Thoracic aorta (tissue), 2 donors: ENCODE measurements around the gene CD226. TPM values are rescaled to one million over a fixed set of nuclear protein-coding genes. Genes with fewer than 3 reads are reported as not detected.

ENCODE experiments used
- ATAC-seq: fragments of 150-250 bp; one replicate; pipeline ENCODE4 v1.8.0; 2017; ENCODE audit warnings: low read depth; ENCODE audit not compliant: insufficient number of reproducible peaks, low FRiP score
- DNase-seq: peaks from one replicate; pipeline ENCODE4 v3.0.0-alpha.2; 2020; ENCODE audit warnings: low spot score
- H3K27ac ChIP-seq, 2 donors: fragments of 200-600 bp; sonication (generic); 1 replicate in 1 of 2; 2 replicates in 1 of 2; pipeline ENCODE4 v1.5.1; 2016; ENCODE audit warnings: mild to moderate bottlenecking in 2 of 2, moderate library complexity in 2 of 2
- H3K27me3 ChIP-seq: fragments of 200-600 bp; sonication (generic); replicated peaks from 2 replicates; pipeline ENCODE4 v1.6.0; 2016; ENCODE audit warnings: mild to moderate bottlenecking; ENCODE audit not compliant: insufficient read depth
- H3K36me3 ChIP-seq: fragments of 200-600 bp; sonication (generic); one replicate; pipeline ENCODE4 v1.5.1; 2016
- H3K4me1 ChIP-seq, 2 donors: fragments of 200-600 bp; sonication (generic); 1 replicate in 1 of 2; 2 replicates in 1 of 2; pipeline versions ENCODE4 v1.5.1 to v1.6.0; 2016; ENCODE audit warnings: low read depth in 2 of 2, mild to moderate bottlenecking in 1 of 2; ENCODE audit not compliant: control insufficient read depth in 1 of 2
- H3K4me3 ChIP-seq: fragments of 200-600 bp; sonication (generic); 2 replicates; pipeline ENCODE4 v1.5.1; 2016; ENCODE audit warnings: mild to moderate bottlenecking
- H3K9me3 ChIP-seq: fragments of 200-600 bp; sonication (generic); 2 replicates; pipeline ENCODE4 v1.5.1; 2016
- CTCF ChIP-seq: fragments of 200-600 bp; sonication (generic); IDR thresholded peaks from one replicate; pipeline ENCODE4 v1.5.1; 2019; ENCODE audit warnings: antibody characterized with exemption
- total RNA-seq, 2 donors: library from RNA; depleted of rRNA; stranded (reverse); fragments of >200 nt; gene quantifications; one replicate each; pipeline versions ENCODE4 v1.1.0 to v1.2.3, GENCODE V29; 2016

Gene CD226
- total RNA-seq, 2 donors from 2014 or later = 0.68 to 3.7 TPM

- Histone ChIP-seq H3K4me1 (no peaks in the 10 kb centered on the region), H3K36me3 (no peaks in the 10 kb centered on the region), H3K27me3 (no peaks in the 10 kb centered on the region), H3K9me3 (no peaks in the 10 kb centered on the region), H3K27ac (no peak overlapping the region), H3K4me3 (no peak overlapping the region)
- DNase-seq = no peak
- no peak for ATAC-seq
- no peak for TF ChIP-seq CTCF
These were observed 52.3 kb downstream of the CD226 start for GRCh38 chr18:69895066-69896047.

GRCh38 chr18:69894467-69894866 is 53.2 kb downstream of the CD226 start:
- H3K4me3 ChIP-seq = no peak overlapping the region
- no peaks in the 10 kb centered on the region for H3K4me1 ChIP-seq
- ATAC-seq = no peak
- DNase-seq = no peak
- H3K9me3 ChIP-seq = no peaks in the 10 kb centered on the region
- H3K36me3 ChIP-seq = no peaks in the 10 kb centered on the region
- H3K27ac ChIP-seq = no peak overlapping the region
- no peaks in the 10 kb centered on the region for H3K27me3 ChIP-seq
- TF ChIP-seq CTCF = no peak

- H3K4me3 ChIP-seq = no peak overlapping the region
- no peak for TF ChIP-seq CTCF
- ATAC-seq (no peak), DNase-seq (no peak)
- no peaks in the 10 kb centered on the region for H3K27me3 ChIP-seq
- no peaks in the 10 kb centered on the region for H3K9me3 ChIP-seq
- no peak overlapping the region for H3K27ac ChIP-seq
- H3K36me3 ChIP-seq = no peaks in the 10 kb centered on the region
- no peaks in the 10 kb centered on the region for H3K4me1 ChIP-seq
These were observed 57.1 kb downstream of the CD226 start for GRCh38 chr18:69890558-69890957.

GRCh38 chr18:69889009-69889408 is 58.7 kb downstream of the CD226 start:
- TF ChIP-seq CTCF = no peak
- ATAC-seq (no peak), DNase-seq (no peak)
- H3K9me3 ChIP-seq = no peaks in the 10 kb centered on the region
- H3K36me3 ChIP-seq = no peaks in the 10 kb centered on the region
- no peak overlapping the region for H3K27ac ChIP-seq
- H3K27me3 ChIP-seq = no peaks in the 10 kb centered on the region
- no peaks in the 10 kb centered on the region for H3K4me1 ChIP-seq
- no peak overlapping the region for H3K4me3 ChIP-seq

- H3K27ac ChIP-seq = no peak overlapping the region
- ATAC-seq (no peak), DNase-seq (no peak)
- H3K36me3 ChIP-seq = no peaks in the 10 kb centered on the region
- no peak for TF ChIP-seq CTCF
- no peaks in the 10 kb centered on the region for H3K4me1 ChIP-seq
- H3K4me3 ChIP-seq = no peak overlapping the region
- H3K9me3 ChIP-seq = no peaks in the 10 kb centered on the region
- H3K27me3 ChIP-seq = no peaks in the 10 kb centered on the region
These were observed 60.4 kb downstream of the CD226 start for GRCh38 chr18:69887256-69887655.
